Astrocyte (in vitro differentiated cells and primary cell): ENCODE results near the gene NEURL2. TPM values are rescaled to one million over a fixed set of nuclear protein-coding genes. Genes with fewer than 3 reads are reported as not detected.
A peak's percentile ranks its signal among the peaks of the same experiment; 100 is the strongest.

ENCODE experiments used
- DNase-seq: peaks from one replicate; pipeline ENCODE4 v3.0.0-alpha.2; 2010; ENCODE audit warnings: low read depth
- FAIRE-seq: peaks from 2 replicates; lab custom pipeline; 2011; peaks lifted over from hg19 to GRCh38; lab: Jason Lieb, UNC
- H2AFZ ChIP-seq: 2 replicates; pipeline ENCODE4 v1.6.0; 2012; ENCODE audit warnings: low read depth, low read length, inconsistent platforms
- H3K27ac ChIP-seq: 2 replicates; pipeline ENCODE4 v1.5.1; 2011; ENCODE audit warnings: low read depth, low read length, inconsistent platforms
- H3K27me3 ChIP-seq: 2 replicates; pipeline ENCODE4 v1.6.0; 2011; ENCODE audit warnings: low read length, inconsistent platforms; ENCODE audit not compliant: insufficient read depth
- H3K36me3 ChIP-seq: 2 replicates; pipeline ENCODE4 v1.5.1; 2011; ENCODE audit warnings: low read length, inconsistent platforms; ENCODE audit not compliant: insufficient read depth
- H3K4me1 ChIP-seq: 2 replicates; pipeline ENCODE4 v1.5.1; 2011; ENCODE audit warnings: low read length, inconsistent platforms; ENCODE audit not compliant: insufficient read depth
- H3K4me2 ChIP-seq: 2 replicates; pipeline ENCODE4 v1.6.0; 2012; ENCODE audit warnings: low read length, inconsistent platforms
- H3K4me3 ChIP-seq: 2 replicates; pipeline ENCODE4 v1.5.1; 2011; ENCODE audit warnings: low read depth, mild to moderate bottlenecking, low read length, inconsistent platforms; ENCODE audit not compliant: insufficient read depth
- H3K79me2 ChIP-seq: 2 replicates; pipeline ENCODE4 v1.6.0; 2012; ENCODE audit warnings: mild to moderate bottlenecking, low read length, inconsistent platforms; ENCODE audit not compliant: insufficient read depth
- H3K9ac ChIP-seq: 2 replicates; pipeline ENCODE4 v1.6.0; 2012; ENCODE audit warnings: mild to moderate bottlenecking, low read length, inconsistent platforms
- H3K9me3 ChIP-seq: 2 replicates; pipeline ENCODE4 v1.5.1; 2012; ENCODE audit warnings: low read depth, mild to moderate bottlenecking, low read length, inconsistent platforms; ENCODE audit not compliant: insufficient read depth
- H4K20me1 ChIP-seq: 2 replicates; pipeline ENCODE4 v1.6.0; 2012; ENCODE audit warnings: low read length, inconsistent platforms; ENCODE audit not compliant: insufficient read depth
- H3K27ac Mint-ChIP-seq: one replicate; pipeline ENCODE4 v1.8.0; 2021; ENCODE audit warnings: mild to moderate bottlenecking, mixed read lengths; ENCODE audit not compliant: unreplicated experiment
- H3K27me3 Mint-ChIP-seq: one replicate; pipeline ENCODE4 v1.8.0; 2021; ENCODE audit warnings: low read depth, mixed read lengths; ENCODE audit not compliant: unreplicated experiment
- H3K36me3 Mint-ChIP-seq: one replicate; pipeline ENCODE4 v1.8.0; 2021; ENCODE audit warnings: low read depth, mixed read lengths; ENCODE audit not compliant: unreplicated experiment
- H3K4me1 Mint-ChIP-seq: one replicate; pipeline ENCODE4 v1.8.0; 2021; ENCODE audit warnings: low read depth, mixed read lengths; ENCODE audit not compliant: unreplicated experiment
- H3K4me3 Mint-ChIP-seq: one replicate; pipeline ENCODE4 v1.8.0; 2021; ENCODE audit warnings: mild to moderate bottlenecking, moderate library complexity, mixed read lengths; ENCODE audit not compliant: unreplicated experiment
- H3K9me3 Mint-ChIP-seq: one replicate; pipeline ENCODE4 v1.8.0; 2021; ENCODE audit warnings: mild to moderate bottlenecking, mixed read lengths; ENCODE audit not compliant: unreplicated experiment
- EZH2 ChIP-seq: IDR thresholded peaks from 2 replicates; pipeline ENCODE4 v1.6.1; 2012; ENCODE audit warnings: mild to moderate bottlenecking, low read length, inconsistent platforms; ENCODE audit not compliant: insufficient read depth
- total RNA-seq: library from RNA; stranded (reverse); gene quantifications from 2 replicates; pipeline ENCODE4 v1.2.1, GENCODE V29; 2021
- TF ChIP-seq, protein P1 (sequence below): IDR thresholded peaks from 2 replicates; pipeline ENCODE4 v1.5.1; 2011; ENCODE audit warnings: low read depth, mild to moderate bottlenecking, inconsistent platforms, low read length, moderate library complexity; ENCODE audit not compliant: insufficient read depth

Gene NEURL2
- total RNA-seq, 1 donor from 2014 or later, result 6.9 TPM

DNA sequence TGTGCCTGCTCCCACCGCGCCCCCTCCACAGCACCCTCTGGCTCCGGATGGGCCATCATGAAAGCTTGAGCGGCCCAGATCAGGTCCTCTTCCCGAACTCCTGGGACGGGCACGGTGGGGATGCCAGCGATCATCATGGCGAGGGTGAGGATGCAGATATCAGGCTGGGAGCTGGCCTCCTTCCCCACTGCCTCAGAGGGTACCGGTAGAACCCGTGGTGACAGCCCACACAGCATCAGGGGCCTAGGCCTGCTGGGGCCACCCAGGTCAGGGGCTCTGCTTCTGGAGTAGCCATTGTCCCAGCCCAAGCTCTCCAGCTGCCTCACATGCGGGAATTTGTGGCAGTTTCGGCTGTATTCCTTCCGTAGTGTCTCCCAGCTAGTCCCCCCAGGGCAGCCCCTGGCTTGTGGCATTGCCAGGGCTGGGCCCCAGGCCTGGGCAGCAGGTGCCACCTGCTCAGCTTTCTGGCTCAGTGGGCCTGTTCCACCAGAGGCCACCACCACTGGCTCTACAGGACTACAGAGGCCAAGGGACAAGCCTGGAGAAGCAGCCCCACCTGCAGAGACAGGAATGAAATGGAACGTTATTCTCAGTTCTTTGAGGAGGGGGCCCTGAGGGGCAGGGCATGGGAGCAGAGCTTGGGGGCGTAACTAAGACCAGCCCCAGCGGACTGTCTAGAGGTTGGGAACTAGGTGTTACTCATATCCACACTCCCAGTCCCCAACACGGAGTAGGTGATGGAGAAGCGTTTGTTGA lies 4.2 kb downstream of the NEURL2 start:
- peaks cover 33% of the 10 kb centered on the region for H3K79me2 ChIP-seq
- H3K4me3 Mint-ChIP-seq, result no peak overlapping the region
- H3K4me1 ChIP-seq, result peaks cover 27% of the 10 kb centered on the region
- H4K20me1 ChIP-seq, result peaks cover 34% of the 10 kb centered on the region
- H2AFZ ChIP-seq, result no peak overlapping the region
- peaks cover 21% of the 10 kb centered on the region for H3K4me1 Mint-ChIP-seq
- DNase-seq (no peak), FAIRE-seq (no peak)
- no peak overlapping the region for H3K27ac ChIP-seq
- no peak overlapping the region for H3K27ac Mint-ChIP-seq
- H3K9me3 Mint-ChIP-seq, result no peaks in the 10 kb centered on the region
- no peaks in the 10 kb centered on the region for H3K9me3 ChIP-seq
- H3K36me3 Mint-ChIP-seq, result peaks cover 17% of the 10 kb centered on the region
- H3K4me3 ChIP-seq, result no peak overlapping the region
- H3K27me3 Mint-ChIP-seq, result no peaks in the 10 kb centered on the region
- no peaks in the 10 kb centered on the region for H3K27me3 ChIP-seq
- H3K9ac ChIP-seq, result no peak overlapping the region
- peaks cover 12% of the 10 kb centered on the region for H3K36me3 ChIP-seq
- no peak overlapping the region for H3K4me2 ChIP-seq
- no peak for TF ChIP-seq EZH2
- TF ChIP-seq, protein P1, sequence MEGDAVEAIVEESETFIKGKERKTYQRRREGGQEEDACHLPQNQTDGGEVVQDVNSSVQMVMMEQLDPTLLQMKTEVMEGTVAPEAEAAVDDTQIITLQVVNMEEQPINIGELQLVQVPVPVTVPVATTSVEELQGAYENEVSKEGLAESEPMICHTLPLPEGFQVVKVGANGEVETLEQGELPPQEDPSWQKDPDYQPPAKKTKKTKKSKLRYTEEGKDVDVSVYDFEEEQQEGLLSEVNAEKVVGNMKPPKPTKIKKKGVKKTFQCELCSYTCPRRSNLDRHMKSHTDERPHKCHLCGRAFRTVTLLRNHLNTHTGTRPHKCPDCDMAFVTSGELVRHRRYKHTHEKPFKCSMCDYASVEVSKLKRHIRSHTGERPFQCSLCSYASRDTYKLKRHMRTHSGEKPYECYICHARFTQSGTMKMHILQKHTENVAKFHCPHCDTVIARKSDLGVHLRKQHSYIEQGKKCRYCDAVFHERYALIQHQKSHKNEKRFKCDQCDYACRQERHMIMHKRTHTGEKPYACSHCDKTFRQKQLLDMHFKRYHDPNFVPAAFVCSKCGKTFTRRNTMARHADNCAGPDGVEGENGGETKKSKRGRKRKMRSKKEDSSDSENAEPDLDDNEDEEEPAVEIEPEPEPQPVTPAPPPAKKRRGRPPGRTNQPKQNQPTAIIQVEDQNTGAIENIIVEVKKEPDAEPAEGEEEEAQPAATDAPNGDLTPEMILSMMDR, result no peak

DNA sequence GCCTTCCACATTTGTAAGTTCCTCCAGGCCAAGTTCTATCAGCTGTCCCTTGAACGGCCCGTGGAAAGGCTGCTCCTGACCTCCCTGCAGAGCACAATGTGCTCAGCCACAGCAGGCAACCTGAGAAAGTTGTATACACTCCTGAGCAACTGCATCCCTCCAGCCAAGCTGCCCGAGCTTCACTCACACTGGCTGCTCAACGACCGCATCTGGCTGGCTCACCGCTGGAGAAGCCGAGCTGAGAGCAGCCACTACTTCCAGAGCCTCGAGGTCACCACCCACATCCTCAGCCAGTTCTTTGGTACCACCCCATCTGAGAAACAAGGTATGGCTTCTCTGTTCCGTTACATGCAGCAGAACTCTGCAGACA lies 7.9 kb downstream of the NEURL2 start:
- Histone ChIP-seq H3K36me3 (peaks cover 12% of the 10 kb centered on the region), H3K4me3 (no peak overlapping the region), H3K4me2 (no peak overlapping the region), H3K4me1 (peaks cover 10% of the 10 kb centered on the region), H3K27ac (no peak overlapping the region), H2AFZ (no peak overlapping the region), H3K9ac (no peak overlapping the region), H3K79me2 (peaks cover 31% of the 10 kb centered on the region), H3K9me3 (no peaks in the 10 kb centered on the region), H4K20me1 (peaks cover 20% of the 10 kb centered on the region), H3K27me3 (no peaks in the 10 kb centered on the region)
- H3K27me3 Mint-ChIP-seq, result no peaks in the 10 kb centered on the region
- DNase-seq (no peak), FAIRE-seq (no peak)
- H3K4me1 Mint-ChIP-seq, result peaks cover 18% of the 10 kb centered on the region
- TF ChIP-seq EZH2, result no peak
- TF ChIP-seq, protein P1, result no peak
- no peak overlapping the region for H3K27ac Mint-ChIP-seq
- peaks cover 20% of the 10 kb centered on the region for H3K36me3 Mint-ChIP-seq
- H3K9me3 Mint-ChIP-seq, result no peaks in the 10 kb centered on the region
- peak overlapping the region; percentile 55 for H3K4me3 Mint-ChIP-seq

DNA sequence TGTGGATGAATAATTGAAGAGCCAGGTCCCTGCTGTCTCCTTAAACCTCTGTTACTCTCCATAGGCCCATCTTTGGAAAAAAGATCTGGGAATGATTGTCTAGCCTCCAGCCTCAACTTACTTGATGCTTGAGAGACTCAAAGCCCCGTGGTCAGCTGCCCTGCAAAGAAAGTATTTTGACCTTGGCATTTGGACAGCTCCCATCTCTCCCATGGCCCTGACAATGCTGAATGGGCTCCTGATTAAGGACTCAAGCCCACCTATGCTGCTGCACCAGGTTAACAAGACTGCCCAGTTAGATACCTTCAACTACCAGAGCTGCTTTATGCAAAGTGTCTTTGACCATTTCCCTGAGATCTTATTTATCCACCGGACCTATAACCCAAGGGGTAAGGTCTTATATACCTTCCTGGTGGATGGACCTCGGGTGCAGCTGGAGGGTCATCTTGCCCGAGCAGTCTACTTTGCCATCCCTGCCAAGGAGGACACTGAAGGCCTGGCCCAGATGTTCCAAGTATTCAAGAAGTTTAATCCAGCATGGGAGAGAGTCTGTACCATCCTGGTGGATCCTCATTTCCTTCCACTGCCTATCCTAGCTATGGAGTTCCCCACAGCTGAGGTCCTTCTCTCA lies 8.4 kb downstream of the NEURL2 start:
- no peaks in the 10 kb centered on the region for H3K9me3 Mint-ChIP-seq
- DNase-seq (no peak), FAIRE-seq (no peak)
- H3K27ac ChIP-seq, result no peak overlapping the region
- H3K4me3 ChIP-seq, result no peak overlapping the region
- peaks cover 31% of the 10 kb centered on the region for H3K79me2 ChIP-seq
- TF ChIP-seq, protein P1, result no peak
- H3K4me2 ChIP-seq, result no peak overlapping the region
- peaks cover 12% of the 10 kb centered on the region for H3K36me3 ChIP-seq
- H2AFZ ChIP-seq, result no peak overlapping the region
- H3K4me1 Mint-ChIP-seq, result peaks cover 18% of the 10 kb centered on the region
- no peak overlapping the region for H3K9ac ChIP-seq
- peaks cover 20% of the 10 kb centered on the region for H4K20me1 ChIP-seq
- H3K27me3 Mint-ChIP-seq, result no peaks in the 10 kb centered on the region
- H3K9me3 ChIP-seq, result no peaks in the 10 kb centered on the region
- H3K4me1 ChIP-seq, result peaks cover 10% of the 10 kb centered on the region
- H3K27me3 ChIP-seq, result no peaks in the 10 kb centered on the region
- no peak overlapping the region for H3K27ac Mint-ChIP-seq
- H3K4me3 Mint-ChIP-seq, result peak overlapping the region; percentile 81
- peaks cover 20% of the 10 kb centered on the region for H3K36me3 Mint-ChIP-seq
